Kidney (tissue), 14 donors: ENCODE results near the gene NRXN3. TPM values are rescaled to one million over a fixed set of nuclear protein-coding genes. Genes with fewer than 3 reads are reported as not detected.

Source experiments
- DNase-seq, 5 donors: peaks; one replicate each; pipeline ENCODE4 v3.0.0-alpha.2; 2013 to 2020
- FAIRE-seq: peaks from 2 replicates; lab custom pipeline; 2012; peaks lifted over from hg19 to GRCh38; lab: Jason Lieb, UNC
- H3K27ac ChIP-seq, 2 donors: one replicate each; pipeline ENCODE4 v1.7.0; 2013; ENCODE audit warnings: low read depth in 2 of 2, low read length in 2 of 2, inconsistent platforms in 1 of 2
- H3K27me3 ChIP-seq: one replicate; pipeline ENCODE4 v1.7.1; 2013; ENCODE audit warnings: low read length, inconsistent platforms; ENCODE audit not compliant: control insufficient read depth, insufficient read depth
- H3K36me3 ChIP-seq, 3 donors: one replicate each; pipeline versions ENCODE4 v1.7.0 to v1.7.1; 2013; ENCODE audit warnings: low read length in 3 of 3, control low read depth in 1 of 3, inconsistent platforms in 1 of 3; ENCODE audit not compliant: insufficient read depth in 3 of 3, control insufficient read depth in 2 of 3
- H3K4me1 ChIP-seq, 3 donors: one replicate each; pipeline versions ENCODE4 v1.7.0 to v1.7.1; 2013; ENCODE audit warnings: low read length in 3 of 3, inconsistent platforms in 1 of 3, low read depth in 1 of 3; ENCODE audit not compliant: control insufficient read depth in 2 of 3, insufficient read depth in 2 of 3
- H3K4me3 ChIP-seq, 3 donors: one replicate each; pipeline versions ENCODE4 v1.7.0 to v1.8.1; 2013; ENCODE audit warnings: low read length in 3 of 3, control low read depth in 1 of 3, inconsistent platforms in 1 of 3
- H3K9ac ChIP-seq, 3 donors: one replicate each; pipeline versions ENCODE4 v1.7.0 to v1.7.1; 2013; ENCODE audit warnings: low read length in 3 of 3, control low read depth in 1 of 3, inconsistent platforms in 1 of 3
- H3K9me3 ChIP-seq, 3 donors: one replicate each; pipeline versions ENCODE4 v1.7.0 to v1.7.1; 2013; ENCODE audit warnings: low read length in 3 of 3, control low read depth in 1 of 3, inconsistent platforms in 1 of 3; ENCODE audit not compliant: control insufficient read depth in 2 of 3, insufficient read depth in 1 of 3
- CTCF ChIP-seq: IDR thresholded peaks from 3 replicates; pipeline ENCODE4 v1.5.1; 2012; ENCODE audit warnings: mild to moderate bottlenecking, moderate library complexity, borderline replicate concordance; ENCODE audit not compliant: insufficient read depth; ENCODE audit errors: extremely low read depth
- intact Hi-C: fragments of 100-400 bp; cut with DNase I; formaldehyde crosslinking; loops from one replicate; pipeline ENCODE4 v1.11.1; 2022
- polyA plus RNA-seq: library from polyadenylated mRNA; stranded (reverse); fragments of 350-450 nt; fragmentation: Illumina TruSeq; extraction: RNeasy Lipid Tissue Mini Kit (QIAGEN cat#74804); gene quantifications from one replicate; pipeline ENCODE4 v1.2.3, GENCODE V29; 2014; ENCODE audit warnings: low read depth, low replicate concordance; ENCODE audit not compliant: insufficient read depth
- total RNA-seq: library from RNA; stranded (reverse); fragmentation: NEBNext Ultra II Directional; extraction: Animal tissue kit (Norgen Biotek cat#: 25700); gene quantifications from one replicate; pipeline ENCODE4 v1.2.1, GENCODE V29; 2021
- donor health status: control.
- donor health status: control.
- donor health status: control.
- donor health status: control.
- donor health status: control.
- donor health status: DM: yes; HTN: yes; CAD: no.
- donor health status: Normal renal cell carcinoma (clear cell type).

NRXN3 gene
- total and polyA plus RNA-seq, 2 donors from 2014 or later, result 1.5 to 2.4 TPM

- intact Hi-C loops, result no loop called here
- Histone ChIP-seq H3K9me3 (no peaks in the 10 kb centered on the region), H3K36me3 (no peaks in the 10 kb centered on the region), H3K27me3 (no peaks in the 10 kb centered on the region), H3K4me3 (no peak overlapping the region), H3K4me1 (no peaks in the 10 kb centered on the region), H3K27ac (no peak overlapping the region), H3K9ac (no peak overlapping the region)
- FAIRE-seq, result no peak
- TF ChIP-seq CTCF, result no peak
- no peak for DNase-seq
Observed at GRCh38 chr14:78788467-78789360, 618.5 kb downstream of the NRXN3 start.

GRCh38 chr14:78790271-78790670 is 620.1 kb downstream of the NRXN3 start:
- intact Hi-C loops, result no loop called here
- Histone ChIP-seq H3K36me3 (no peaks in the 10 kb centered on the region), H3K9me3 (no peaks in the 10 kb centered on the region), H3K27ac (no peak overlapping the region), H3K4me3 (no peak overlapping the region), H3K4me1 (no peaks in the 10 kb centered on the region), H3K9ac (no peak overlapping the region), H3K27me3 (no peaks in the 10 kb centered on the region)
- DNase-seq (peak in 1 of 5 donors; percentile 4), FAIRE-seq (no peak)
- no peak for TF ChIP-seq CTCF

- DNase-seq (no peak), FAIRE-seq (no peak)
- Histone ChIP-seq H3K9ac (no peak overlapping the region), H3K9me3 (no peaks in the 10 kb centered on the region), H3K27me3 (no peaks in the 10 kb centered on the region), H3K36me3 (no peaks in the 10 kb centered on the region), H3K4me1 (no peaks in the 10 kb centered on the region), H3K27ac (no peak overlapping the region), H3K4me3 (no peak overlapping the region)
- TF ChIP-seq CTCF, result no peak
- intact Hi-C loops, result no loop called here
Observed at GRCh38 chr14:78798757-78799156, 628.6 kb downstream of the NRXN3 start.
